Stimulated activated CD8-positive, alpha-beta memory T cell treated with anti-CD3 and anti-CD28 coated beads, Interleukin-7, amount 100 ng/mL, for 24 hours (primary cell): Measurements from ENCODE around the gene MTCP1.

ENCODE experiments used
- DNase-seq: peaks from one replicate; pipeline ENCODE4 v3.0.0-alpha.2; 2020; ENCODE audit warnings: low read depth

The MTCP1 gene

GRCh38 chrX:155053656-155054055 lies 17.3 kb downstream of the MTCP1 start:
- no peak for DNase-seq

DNA sequence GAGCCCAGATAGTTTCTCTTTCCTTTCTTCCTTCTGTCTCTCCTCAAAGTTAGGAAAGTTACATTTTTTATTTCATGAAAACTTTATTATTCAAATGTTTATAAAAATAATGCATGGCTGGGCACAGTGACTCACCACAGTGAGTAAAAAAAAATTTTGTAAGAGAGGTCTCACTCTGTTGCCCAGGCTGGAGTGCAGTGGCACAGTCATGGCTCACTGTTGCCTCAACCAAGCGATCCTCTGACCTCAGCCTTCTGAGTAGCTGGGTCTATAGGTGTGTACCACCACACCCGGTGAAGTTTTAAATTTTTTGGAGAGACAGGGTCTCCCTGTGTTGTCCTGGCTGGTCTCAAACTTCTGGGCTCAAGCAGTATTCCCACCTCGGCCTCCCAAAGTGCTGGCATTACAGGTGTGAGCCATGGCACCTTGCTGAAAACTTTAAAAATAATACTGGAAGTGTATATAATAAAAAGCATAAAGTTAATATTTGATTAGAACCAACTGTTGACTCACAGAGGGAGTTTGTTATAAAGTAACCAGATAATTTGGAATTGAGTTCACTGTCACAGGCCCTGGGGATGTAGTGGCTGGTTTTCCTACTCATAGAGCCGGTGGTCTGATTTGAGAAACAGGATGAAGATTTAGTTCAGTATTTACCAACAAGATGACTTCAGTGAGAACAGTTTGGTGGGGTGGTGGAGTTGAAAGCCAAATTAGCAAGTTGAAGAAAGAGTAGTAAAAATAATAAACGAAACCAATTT lies 18.0 kb downstream of the MTCP1 start:
- no peak for DNase-seq

GRCh38 chrX:155048977-155049619 lies 21.8 kb downstream of the MTCP1 start:
- no peak for DNase-seq

DNA sequence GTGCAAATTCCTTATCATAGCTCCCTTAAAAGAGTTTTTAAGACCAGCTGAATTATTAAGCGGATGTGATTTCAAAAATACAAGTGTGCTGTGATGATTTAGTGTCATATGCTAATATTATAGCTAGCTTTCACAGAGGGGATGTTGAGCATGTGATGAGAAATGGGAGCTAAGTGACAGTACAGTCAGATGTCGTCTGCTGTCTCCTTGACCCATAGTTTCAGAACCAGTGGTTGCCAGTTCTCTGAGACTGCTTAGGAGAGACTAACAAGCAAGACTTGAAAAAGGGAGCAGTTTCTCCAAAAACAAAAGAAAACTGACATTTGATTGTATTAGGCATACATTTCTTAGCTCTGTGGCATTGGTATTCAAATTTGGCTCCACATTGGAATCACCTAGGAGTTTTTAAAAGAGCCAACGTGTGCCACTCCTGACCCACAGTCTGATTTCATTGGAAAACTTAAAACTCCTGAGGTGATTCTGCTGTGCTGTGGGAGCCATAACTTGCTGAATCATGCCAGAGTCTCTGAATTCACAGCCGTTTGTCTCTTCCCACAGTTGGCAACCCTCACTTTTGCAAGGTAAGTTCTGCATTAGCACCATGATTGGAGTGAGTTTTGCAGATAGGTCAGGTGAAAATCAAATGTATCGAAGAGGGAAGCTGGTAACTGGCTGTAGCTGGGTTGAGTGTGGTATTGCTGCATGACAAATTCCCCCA lies 24.0 kb downstream of the MTCP1 start:
- DNase-seq = no peak

DNA sequence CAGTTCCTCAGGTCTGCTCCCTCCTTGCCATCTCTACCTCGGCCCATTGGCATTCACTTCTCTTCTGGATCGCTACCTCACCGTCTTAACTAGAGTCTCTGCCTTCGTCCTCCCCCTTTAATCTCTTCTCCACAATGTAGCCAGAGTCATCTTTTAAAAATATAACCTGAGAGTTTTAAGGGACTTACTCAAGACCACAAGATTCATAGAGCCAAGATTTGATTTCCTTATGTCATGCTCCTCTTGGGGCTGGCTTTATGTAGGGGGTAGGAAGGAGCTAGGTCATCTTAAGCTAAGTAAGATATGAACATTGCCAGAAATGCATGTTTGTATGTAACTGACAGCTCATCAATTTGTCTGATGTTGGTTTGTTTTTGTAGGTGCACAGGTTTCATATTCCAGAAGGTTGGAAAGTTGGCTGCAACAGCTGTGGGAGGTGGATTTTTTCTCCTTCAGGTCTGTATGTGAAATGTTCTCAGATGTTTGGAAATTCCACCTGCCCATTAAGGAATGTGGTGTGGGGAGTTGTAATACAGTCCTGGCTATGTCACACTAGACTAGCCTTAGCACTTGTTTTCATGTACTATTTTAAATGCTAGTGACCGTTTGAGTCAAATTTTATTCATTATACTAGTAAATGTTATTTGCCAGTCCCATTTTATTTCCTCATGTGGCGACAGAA lies 24.7 kb downstream of the MTCP1 start:
- no peak for DNase-seq

DNA sequence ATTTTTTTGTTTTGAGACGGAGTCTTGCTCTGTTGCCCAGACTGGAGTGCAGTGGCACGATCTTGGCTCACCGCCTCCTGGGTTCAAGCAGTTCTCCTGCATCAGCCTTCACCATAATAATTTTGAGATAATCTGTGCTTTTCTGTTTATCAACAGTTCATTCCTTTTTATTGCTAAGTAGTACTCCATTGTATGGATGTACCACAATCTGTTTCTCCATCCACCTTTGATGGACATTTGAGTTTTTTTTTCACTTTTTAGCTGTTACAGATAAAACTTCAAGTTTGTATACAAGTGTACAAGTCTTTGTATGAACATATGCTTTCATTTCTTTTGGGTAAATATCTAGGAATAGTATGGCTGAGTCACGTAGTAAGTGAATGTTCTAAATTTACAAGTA lies 35.2 kb downstream of the MTCP1 start:
- no peak for DNase-seq

GRCh38 chrX:155031657-155032056 lies 39.3 kb downstream of the MTCP1 start:
- no peak for DNase-seq

- DNase-seq = no peak
Measured at GRCh38 chrX:155028877-155029291, 42.1 kb downstream of the MTCP1 start.

DNA sequence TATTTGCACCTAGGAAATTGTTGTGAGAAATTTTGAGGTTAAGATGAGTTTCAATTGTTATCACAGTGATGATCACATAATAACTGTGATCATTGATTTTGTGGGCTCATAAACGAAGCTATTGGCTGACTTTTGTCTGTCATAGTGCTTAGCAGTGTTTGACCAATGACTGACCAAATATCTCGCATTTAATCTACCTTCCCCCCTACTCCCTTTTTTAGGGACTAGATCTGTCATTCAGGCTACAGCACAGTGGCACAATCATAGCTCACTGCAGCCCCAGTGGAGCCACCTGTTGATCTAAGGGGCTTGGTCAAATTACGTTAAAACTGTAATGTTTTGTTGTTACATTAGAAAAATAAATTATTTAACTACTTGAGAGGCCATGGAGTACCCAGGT lies 42.8 kb downstream of the MTCP1 start:
- DNase-seq = no peak

- no peak for DNase-seq
Measured at GRCh38 chrX:155027509-155028066, 43.3 kb downstream of the MTCP1 start.

- DNase-seq = peak; percentile 80
Measured at GRCh38 chrX:155026727-155027508, 44.0 kb downstream of the MTCP1 start, which contains the start of gene FUNDC2. FUNDC2 (plus strand) TSS chrX:155026844; CDS start chrX:155026939, 95 bp downstream.

- no peak for DNase-seq
Measured at GRCh38 chrX:155026420-155026726, 44.6 kb downstream of the MTCP1 start.

- no peak for DNase-seq
Measured at GRCh38 chrX:155023907-155024833, 46.8 kb downstream of the MTCP1 start.

DNA sequence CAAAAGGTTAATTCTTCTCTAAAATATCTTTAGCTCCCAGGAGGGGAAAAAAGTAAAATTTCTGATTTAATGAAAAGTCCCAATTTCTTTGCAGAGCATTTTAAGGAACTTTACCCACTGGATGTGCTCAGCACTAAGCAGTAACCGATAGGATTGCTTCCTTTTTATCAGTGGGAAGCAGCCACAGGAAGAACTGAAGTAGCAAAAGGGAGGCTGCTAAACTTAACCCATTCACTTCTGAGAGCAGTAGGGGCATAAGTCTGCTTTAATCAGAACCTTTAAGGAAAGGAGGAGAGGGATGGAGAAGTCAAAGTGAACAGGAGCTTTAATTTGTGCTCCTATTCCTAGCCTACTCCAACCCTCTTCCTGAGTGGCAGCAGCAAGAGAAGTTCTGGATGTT lies 48.4 kb downstream of the MTCP1 start, which contains the start of gene F8:
F8 (minus strand) TSS at position 139 of the 400 bp plus-strand sequence. CDS start 171 bp downstream, outside the sequence.
- DNase-seq = no peak

- DNase-seq = no peak
Measured at GRCh38 chrX:155020591-155020990, 50.3 kb downstream of the MTCP1 start.
